ENCODE measurements around the gene CEP63. TPM values are rescaled to one million over a fixed set of nuclear protein-coding genes. Genes with fewer than 3 reads are reported as not detected.

CEP63 gene
- total and polyA plus RNA-seq, 2 experiments from 2014 or later, result 15.1 to 53.9 TPM

GRCh38 chr3:134437211-134437752 is 48.6 kb upstream of the CEP63 start (continued):
- TF ChIP-seq ZNF462 (CRISPR knock-in tag; IDR thresholded peaks at IDR 0.05) (no peak), CREB1 (CRISPR knock-in tag; IDR thresholded peaks at IDR 0.05; ENCODE audit: low read depth) (no peak), ZNF331 (CRISPR knock-in tag; IDR thresholded peaks at IDR 0.05; ENCODE audit: low read depth) (no peak), EZH2 (IDR thresholded peaks at IDR 0.05; ENCODE audit: low read depth, unreplicated experiment) (no peak), POLR2AphosphoS5 (IDR thresholded peaks at IDR 0.05; ENCODE audit: low read depth) (no peak), ZNF114 (CRISPR knock-in tag; IDR thresholded peaks at IDR 0.05) (no peak), STAT1 (IDR thresholded peaks at IDR 0.05; ENCODE audit: unreplicated experiment) (no peak), ETS1 (IDR thresholded peaks at IDR 0.05) (no peak)
- TF ChIP-seq, protein P1, sequence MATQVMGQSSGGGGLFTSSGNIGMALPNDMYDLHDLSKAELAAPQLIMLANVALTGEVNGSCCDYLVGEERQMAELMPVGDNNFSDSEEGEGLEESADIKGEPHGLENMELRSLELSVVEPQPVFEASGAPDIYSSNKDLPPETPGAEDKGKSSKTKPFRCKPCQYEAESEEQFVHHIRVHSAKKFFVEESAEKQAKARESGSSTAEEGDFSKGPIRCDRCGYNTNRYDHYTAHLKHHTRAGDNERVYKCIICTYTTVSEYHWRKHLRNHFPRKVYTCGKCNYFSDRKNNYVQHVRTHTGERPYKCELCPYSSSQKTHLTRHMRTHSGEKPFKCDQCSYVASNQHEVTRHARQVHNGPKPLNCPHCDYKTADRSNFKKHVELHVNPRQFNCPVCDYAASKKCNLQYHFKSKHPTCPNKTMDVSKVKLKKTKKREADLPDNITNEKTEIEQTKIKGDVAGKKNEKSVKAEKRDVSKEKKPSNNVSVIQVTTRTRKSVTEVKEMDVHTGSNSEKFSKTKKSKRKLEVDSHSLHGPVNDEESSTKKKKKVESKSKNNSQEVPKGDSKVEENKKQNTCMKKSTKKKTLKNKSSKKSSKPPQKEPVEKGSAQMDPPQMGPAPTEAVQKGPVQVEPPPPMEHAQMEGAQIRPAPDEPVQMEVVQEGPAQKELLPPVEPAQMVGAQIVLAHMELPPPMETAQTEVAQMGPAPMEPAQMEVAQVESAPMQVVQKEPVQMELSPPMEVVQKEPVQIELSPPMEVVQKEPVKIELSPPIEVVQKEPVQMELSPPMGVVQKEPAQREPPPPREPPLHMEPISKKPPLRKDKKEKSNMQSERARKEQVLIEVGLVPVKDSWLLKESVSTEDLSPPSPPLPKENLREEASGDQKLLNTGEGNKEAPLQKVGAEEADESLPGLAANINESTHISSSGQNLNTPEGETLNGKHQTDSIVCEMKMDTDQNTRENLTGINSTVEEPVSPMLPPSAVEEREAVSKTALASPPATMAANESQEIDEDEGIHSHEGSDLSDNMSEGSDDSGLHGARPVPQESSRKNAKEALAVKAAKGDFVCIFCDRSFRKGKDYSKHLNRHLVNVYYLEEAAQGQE (IDR thresholded peaks at IDR 0.05; ENCODE audit: unreplicated experiment), result no peak
